ENCODE measurements around the gene MBTPS1.
"Not testable (repeated sequence)": the region's sequence is repeated elsewhere in the genome, so short reads cannot be mapped to it uniquely, and the experiment has no call there.

The MBTPS1 gene

DNA sequence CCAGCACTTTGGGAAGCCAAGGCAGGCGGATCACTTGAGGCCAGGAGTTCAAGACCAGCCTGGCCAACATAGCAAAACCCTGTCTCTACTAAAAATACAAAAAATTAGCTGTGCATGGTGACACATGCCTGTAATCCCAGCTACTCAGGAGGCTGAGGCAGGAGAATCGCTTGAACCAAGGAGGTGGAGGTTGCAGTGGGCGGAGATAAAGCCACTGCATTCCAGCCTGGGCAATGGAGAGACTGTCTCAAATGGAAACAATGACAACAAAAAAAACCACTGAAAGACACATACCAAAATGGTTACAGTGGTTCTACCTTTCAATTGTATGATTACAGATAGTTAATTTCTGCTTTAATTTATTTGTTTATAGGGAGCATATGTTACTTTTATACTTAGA, 4.8 kb downstream of the MBTPS1 start:
- not testable (repeated sequence) for H3K9me3 ChIP-seq (ENCODE audit: insufficient read depth, low read depth, low read length); H3K4me1 ChIP-seq (ENCODE audit: insufficient read depth, low read length); H3K27me3 ChIP-seq (ENCODE audit: insufficient read depth, low read length); H3K4me3 ChIP-seq (ENCODE audit: low read length); H3K27ac ChIP-seq (ENCODE audit: low read depth, low read length); H3K9ac ChIP-seq (ENCODE audit: low read depth, low read length); H3K36me3 ChIP-seq (ENCODE audit: insufficient read depth, low read length)
- 90% methylated on average over 3 of the region's 3 CpGs for WGBS

DNA sequence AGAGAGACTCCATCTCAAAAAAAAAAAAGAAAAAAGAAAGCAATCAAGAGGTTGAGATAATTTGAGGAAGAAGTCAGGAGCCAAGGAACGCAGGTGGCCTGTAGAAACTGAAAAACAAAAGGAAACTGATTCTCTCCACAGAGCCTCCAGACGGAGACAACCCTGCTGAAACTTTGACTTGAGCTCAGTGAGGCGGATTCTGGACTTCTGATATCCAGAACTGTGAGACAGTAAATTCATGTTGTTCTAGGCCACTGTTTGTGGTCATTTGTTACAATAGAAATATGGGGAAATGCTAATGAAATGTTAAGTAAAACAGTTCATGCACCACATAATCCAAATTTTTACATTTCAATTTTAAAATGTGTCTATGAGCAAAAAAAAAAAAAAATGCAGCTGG, 5.2 kb downstream of the MBTPS1 start:
- no peak overlapping the region for H3K4me3 ChIP-seq (ENCODE audit: low read length)
- H3K9ac ChIP-seq (ENCODE audit: low read depth, low read length), result no peak overlapping the region
- peaks cover 5% of the 10 kb centered on the region; the same call in 1 of the 2 replicates for H3K4me1 ChIP-seq (ENCODE audit: insufficient read depth, low read length)
- no peaks in the 10 kb centered on the region for H3K9me3 ChIP-seq (ENCODE audit: insufficient read depth, low read depth, low read length)
- 94% methylated on average over 3 of the region's 3 CpGs for WGBS
- no peak overlapping the region for H3K27ac ChIP-seq (ENCODE audit: low read depth, low read length)
- H3K36me3 ChIP-seq (ENCODE audit: insufficient read depth, low read length), result peaks cover 9% of the 10 kb centered on the region; the same call in 1 of the 2 replicates
- H3K27me3 ChIP-seq (ENCODE audit: insufficient read depth, low read length), result no peaks in the 10 kb centered on the region

DNA sequence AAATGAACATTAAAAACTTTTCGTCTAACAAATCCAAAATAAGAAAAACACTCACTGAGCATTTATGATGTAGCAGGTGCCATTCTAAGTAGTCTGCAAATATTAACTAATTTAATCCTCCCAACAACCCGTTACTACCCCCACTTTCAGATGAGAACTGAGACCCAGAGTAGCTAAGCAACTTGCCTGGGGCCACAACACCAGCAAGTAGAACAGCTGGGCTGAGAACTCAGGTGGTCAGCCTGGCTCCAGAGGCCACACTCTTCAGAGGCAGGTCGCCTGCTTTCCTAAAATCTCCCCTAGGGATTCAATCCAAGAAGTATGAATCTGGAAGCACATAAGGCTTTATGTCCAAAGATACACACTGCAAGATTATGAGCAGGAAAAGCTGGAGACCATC, 6.2 kb downstream of the MBTPS1 start:
- Histone ChIP-seq H3K9me3 (ENCODE audit: insufficient read depth, low read depth, low read length) (no peaks in the 10 kb centered on the region), H3K27ac (ENCODE audit: low read depth, low read length) (no peak overlapping the region), H3K9ac (ENCODE audit: low read depth, low read length) (no peak overlapping the region), H3K4me1 (ENCODE audit: insufficient read depth, low read length) (peaks cover 4% of the 10 kb centered on the region; the same call in 1 of the 2 replicates), H3K4me3 (ENCODE audit: low read length) (no peak overlapping the region), H3K27me3 (ENCODE audit: insufficient read depth, low read length) (no peaks in the 10 kb centered on the region), H3K36me3 (ENCODE audit: insufficient read depth, low read length) (peaks cover 9% of the 10 kb centered on the region; the same call in 1 of the 2 replicates)
- 81% methylated on average over 3 of the region's 3 CpGs for WGBS

DNA sequence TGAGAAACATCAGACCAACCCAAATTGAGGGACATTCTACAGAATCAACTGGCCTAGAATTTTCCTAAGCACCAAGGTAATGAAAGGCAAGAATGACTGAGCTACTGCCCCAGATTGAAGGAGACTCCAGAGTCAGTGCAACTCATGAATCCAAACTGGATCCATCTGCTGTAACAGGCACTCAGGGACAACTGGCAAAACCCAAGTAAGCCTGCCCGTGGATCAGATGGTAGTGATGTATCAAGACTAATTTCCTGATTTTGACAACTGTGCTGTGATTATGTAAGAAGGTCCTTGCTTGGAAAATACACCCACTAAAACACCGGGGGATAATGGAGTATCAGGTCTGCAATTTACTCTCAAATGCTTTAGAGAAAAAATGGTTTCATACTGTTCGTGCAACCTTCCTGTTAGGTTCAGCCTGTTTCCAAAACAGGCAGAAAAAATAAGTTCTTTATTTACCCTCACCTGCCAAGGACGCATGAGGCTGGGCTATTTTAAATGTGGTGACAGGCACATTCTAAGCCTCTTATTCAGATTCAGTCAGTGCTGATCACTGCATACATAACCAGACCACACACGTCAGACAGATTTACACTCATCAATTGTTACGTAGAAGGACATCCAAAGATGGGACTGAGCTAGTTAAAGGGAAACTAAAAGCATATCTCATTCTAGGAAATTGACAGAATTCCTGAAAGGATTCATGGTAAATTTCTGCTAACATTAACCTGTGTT, 7.0 kb downstream of the MBTPS1 start:
- peaks cover 9% of the 10 kb centered on the region; the same call in 1 of the 2 replicates for H3K36me3 ChIP-seq (ENCODE audit: insufficient read depth, low read length)
- H3K27me3 ChIP-seq (ENCODE audit: insufficient read depth, low read length), result no peaks in the 10 kb centered on the region
- H3K4me3 ChIP-seq (ENCODE audit: low read length), result no peak overlapping the region
- H3K9me3 ChIP-seq (ENCODE audit: insufficient read depth, low read depth, low read length), result no peaks in the 10 kb centered on the region
- WGBS, result 96% methylated on average over 6 of the region's 6 CpGs
- no peak overlapping the region for H3K9ac ChIP-seq (ENCODE audit: low read depth, low read length)
- H3K4me1 ChIP-seq (ENCODE audit: insufficient read depth, low read length), result no peaks in the 10 kb centered on the region
- H3K27ac ChIP-seq (ENCODE audit: low read depth, low read length), result no peak overlapping the region

DNA sequence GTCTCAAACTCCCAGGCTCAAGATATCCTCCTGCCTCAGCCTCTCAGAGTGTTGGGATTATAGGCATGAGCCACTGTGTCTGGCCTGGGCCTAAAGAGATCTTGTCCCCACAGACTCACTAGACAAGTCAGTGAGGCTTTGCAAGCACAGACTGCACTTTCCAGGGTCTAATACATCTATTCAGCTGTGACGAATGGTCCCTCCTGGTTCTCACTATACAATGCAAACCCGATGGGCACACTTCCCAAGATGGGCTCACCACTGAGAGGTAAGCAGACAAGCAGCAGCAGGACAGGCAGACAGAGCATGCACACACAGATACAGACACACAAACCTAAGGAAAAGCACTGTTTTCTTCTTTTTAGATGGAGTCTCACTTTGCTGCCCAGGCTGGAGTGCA, 8.8 kb downstream of the MBTPS1 start:
- H3K9me3 ChIP-seq (ENCODE audit: insufficient read depth, low read depth, low read length), result no peaks in the 10 kb centered on the region
- H3K27me3 ChIP-seq (ENCODE audit: insufficient read depth, low read length), result no peaks in the 10 kb centered on the region
- no peaks in the 10 kb centered on the region for H3K4me1 ChIP-seq (ENCODE audit: insufficient read depth, low read length)
- no peak overlapping the region for H3K4me3 ChIP-seq (ENCODE audit: low read length)
- WGBS, result 93% methylated on average over 2 of the region's 2 CpGs
- no peak overlapping the region for H3K9ac ChIP-seq (ENCODE audit: low read depth, low read length)
- peaks cover 9% of the 10 kb centered on the region; the same call in 1 of the 2 replicates for H3K36me3 ChIP-seq (ENCODE audit: insufficient read depth, low read length)
- H3K27ac ChIP-seq (ENCODE audit: low read depth, low read length), result no peak overlapping the region

DNA sequence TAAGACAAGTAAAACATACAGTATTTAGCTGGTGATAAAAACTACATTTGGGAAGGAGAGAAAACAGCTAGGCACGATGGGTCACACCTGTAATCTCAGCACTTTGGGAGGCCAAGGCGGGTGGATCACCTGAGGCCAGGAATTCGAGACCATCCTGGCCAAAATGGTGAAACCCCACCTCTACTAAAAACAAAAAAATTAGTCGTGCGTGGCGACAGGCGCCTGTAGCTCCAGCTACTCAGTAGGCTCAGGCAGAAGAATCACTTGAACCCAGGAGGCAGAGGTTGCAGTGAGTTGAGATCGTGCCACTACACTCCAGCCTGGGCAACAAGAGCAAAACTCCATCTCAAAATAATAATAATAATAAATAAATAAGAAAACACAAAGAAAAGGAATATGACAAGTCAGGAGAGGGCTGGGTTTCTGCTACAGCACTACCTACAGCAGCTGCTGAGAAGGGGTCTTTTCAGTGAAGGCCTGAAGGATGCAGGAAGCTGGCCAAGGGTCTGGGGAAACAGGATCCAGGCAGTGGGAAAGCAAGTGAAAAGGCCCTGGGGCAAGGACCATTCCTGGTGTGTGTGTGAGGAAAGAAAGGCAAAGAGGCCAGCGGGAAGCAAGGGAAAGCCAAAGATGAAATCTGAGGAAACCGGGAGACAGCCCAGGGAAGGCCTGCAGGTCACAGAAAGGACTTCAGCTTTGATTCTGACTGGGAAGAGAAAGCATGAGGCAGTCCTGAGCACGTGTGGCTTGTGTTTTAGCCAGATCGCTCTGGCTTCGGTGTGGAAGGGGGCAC, 10.6 kb downstream of the MBTPS1 start:
- no peaks in the 10 kb centered on the region for H3K4me1 ChIP-seq (ENCODE audit: insufficient read depth, low read length)
- H3K36me3 ChIP-seq (ENCODE audit: insufficient read depth, low read length), result peaks cover 15% of the 10 kb centered on the region
- H3K4me3 ChIP-seq (ENCODE audit: low read length), result no peak overlapping the region
- WGBS, result 92% methylated on average over 13 of the region's 13 CpGs
- no peak overlapping the region for H3K9ac ChIP-seq (ENCODE audit: low read depth, low read length)
- H3K9me3 ChIP-seq (ENCODE audit: insufficient read depth, low read depth, low read length), result no peaks in the 10 kb centered on the region
- no peaks in the 10 kb centered on the region for H3K27me3 ChIP-seq (ENCODE audit: insufficient read depth, low read length)
- no peak overlapping the region for H3K27ac ChIP-seq (ENCODE audit: low read depth, low read length)

DNA sequence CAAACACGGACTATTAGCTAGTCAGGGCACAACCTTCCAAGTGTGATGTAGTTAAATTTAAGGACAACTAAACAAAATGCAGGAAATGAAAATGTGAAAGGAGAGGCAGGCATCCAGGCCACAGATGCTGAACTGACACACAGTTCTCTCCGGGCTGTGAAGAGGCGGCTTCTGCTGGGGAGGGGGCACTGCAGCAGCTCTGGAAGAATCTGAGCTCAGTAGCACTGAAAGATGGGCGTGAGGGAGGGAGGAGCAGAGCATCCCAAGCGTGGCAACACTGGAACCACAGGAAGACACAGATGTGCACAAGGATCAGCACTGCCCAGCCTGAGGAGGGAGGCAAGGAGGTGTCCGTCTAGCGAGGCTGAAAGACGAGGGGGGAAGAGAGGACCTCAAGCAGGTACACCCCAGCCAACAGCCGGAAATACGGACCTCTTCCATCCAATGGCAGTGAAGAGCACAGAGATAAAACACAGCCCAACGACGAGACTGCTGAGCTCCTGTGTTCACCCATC, 11.4 kb downstream of the MBTPS1 start:
- no peak overlapping the region for H3K27ac ChIP-seq (ENCODE audit: low read depth, low read length)
- no peaks in the 10 kb centered on the region for H3K9me3 ChIP-seq (ENCODE audit: insufficient read depth, low read depth, low read length)
- peaks cover 19% of the 10 kb centered on the region for H3K36me3 ChIP-seq (ENCODE audit: insufficient read depth, low read length)
- H3K4me3 ChIP-seq (ENCODE audit: low read length), result no peak overlapping the region
- H3K9ac ChIP-seq (ENCODE audit: low read depth, low read length), result no peak overlapping the region
- WGBS, result 89% methylated on average over 12 of the region's 12 CpGs
- no peaks in the 10 kb centered on the region for H3K4me1 ChIP-seq (ENCODE audit: insufficient read depth, low read length)
- H3K27me3 ChIP-seq (ENCODE audit: insufficient read depth, low read length), result no peaks in the 10 kb centered on the region

DNA sequence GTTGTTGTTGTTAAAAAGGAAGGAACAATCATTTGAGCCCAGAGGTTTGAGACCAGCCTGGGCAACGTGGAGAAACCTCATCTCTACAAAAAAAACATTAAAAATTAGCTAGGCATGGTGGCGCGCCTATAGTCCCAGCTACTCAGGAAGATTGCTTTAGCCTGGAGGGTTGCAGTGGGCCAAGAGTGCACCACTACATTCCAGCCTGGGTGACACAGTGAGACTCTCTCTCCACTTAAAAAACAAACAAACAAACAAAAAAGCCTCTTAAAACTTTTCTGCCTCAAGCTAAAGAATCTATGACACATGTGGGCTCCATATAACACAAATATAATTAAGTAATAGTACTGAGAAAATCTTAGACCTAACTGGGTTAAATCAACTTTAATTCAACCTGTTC, 12.5 kb downstream of the MBTPS1 start:
- Histone ChIP-seq H3K36me3 (ENCODE audit: insufficient read depth, low read length) (peaks cover 20% of the 10 kb centered on the region), H3K27me3 (ENCODE audit: insufficient read depth, low read length) (no peaks in the 10 kb centered on the region), H3K9me3 (ENCODE audit: insufficient read depth, low read depth, low read length) (no peaks in the 10 kb centered on the region), H3K4me3 (ENCODE audit: low read length) (no peak overlapping the region), H3K9ac (ENCODE audit: low read depth, low read length) (no peak overlapping the region), H3K27ac (ENCODE audit: low read depth, low read length) (no peak overlapping the region), H3K4me1 (ENCODE audit: insufficient read depth, low read length) (no peaks in the 10 kb centered on the region)
- whole genome bisulfite sequencing, result 100% methylated on average over 3 of the region's 3 CpGs

DNA sequence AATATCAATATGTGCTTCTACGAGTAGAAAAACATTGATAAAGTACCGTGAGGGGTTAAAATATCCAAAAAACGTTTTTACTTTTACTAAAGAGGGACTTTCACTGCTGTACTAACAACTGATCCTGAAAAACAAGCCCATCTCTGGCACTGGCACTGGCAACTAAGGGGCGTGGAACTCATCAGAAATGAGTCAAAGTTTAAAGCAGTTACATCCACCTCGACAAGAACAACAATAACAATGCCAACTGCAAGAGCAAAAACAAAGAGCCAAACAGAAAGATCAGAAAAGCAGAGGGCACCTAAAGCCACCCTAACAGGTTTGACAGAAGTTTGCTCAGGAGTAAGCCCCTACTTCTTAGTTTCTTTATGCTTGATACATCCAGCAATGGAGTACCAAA, 13.1 kb downstream of the MBTPS1 start:
- Histone ChIP-seq H3K27me3 (ENCODE audit: insufficient read depth, low read length) (no peaks in the 10 kb centered on the region), H3K36me3 (ENCODE audit: insufficient read depth, low read length) (peaks cover 20% of the 10 kb centered on the region), H3K9me3 (ENCODE audit: insufficient read depth, low read depth, low read length) (no peaks in the 10 kb centered on the region), H3K27ac (ENCODE audit: low read depth, low read length) (no peak overlapping the region), H3K4me1 (ENCODE audit: insufficient read depth, low read length) (no peaks in the 10 kb centered on the region), H3K4me3 (ENCODE audit: low read length) (no peak overlapping the region), H3K9ac (ENCODE audit: low read depth, low read length) (no peak overlapping the region)
- WGBS, result 92% methylated on average over 5 of the region's 5 CpGs

DNA sequence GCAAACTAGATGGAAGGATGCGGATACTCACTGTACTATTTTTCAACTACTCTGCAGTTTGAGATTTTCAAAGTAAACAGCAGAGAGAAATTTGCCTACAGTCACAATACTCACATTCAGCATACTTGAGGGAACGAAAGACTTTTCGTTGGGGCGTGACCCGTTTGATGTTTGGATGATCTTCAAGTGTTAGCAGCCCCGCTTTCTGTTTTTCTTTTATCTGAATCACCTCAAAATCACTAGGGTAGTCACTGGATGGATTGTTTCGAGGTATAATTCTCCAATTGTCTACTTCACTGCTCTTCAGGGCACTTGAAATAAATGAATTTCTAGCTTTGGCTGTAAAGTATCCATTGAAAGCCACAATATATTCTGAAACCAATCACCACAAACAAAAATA, 17.8 kb downstream of the MBTPS1 start:
- no peaks in the 10 kb centered on the region for H3K4me1 ChIP-seq (ENCODE audit: insufficient read depth, low read length)

DNA sequence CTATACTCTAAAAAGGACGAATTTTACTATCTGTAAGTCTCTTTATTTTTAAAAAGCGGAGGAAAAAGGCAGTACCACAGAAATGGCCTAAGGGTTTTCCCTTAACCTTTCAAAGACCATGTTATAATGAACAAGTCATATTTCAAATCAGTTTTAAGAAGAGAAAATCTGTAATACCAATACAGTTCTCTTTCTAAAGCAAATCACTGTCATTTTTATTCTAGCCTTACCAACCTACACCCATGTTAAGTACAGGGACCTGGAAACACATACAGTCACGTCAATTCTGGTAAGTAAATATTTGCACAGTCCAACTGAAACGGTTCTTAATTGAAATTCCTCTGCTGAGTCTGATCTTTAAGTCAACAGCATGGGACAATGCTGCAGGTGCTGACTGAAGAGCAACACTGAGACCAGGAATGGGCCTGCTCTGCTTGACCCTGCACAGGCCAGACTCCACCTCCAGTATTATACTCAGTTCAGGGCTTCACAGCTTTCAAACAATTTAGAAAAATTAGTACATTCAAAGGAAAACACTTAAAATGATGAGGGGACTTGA, 20.2 kb downstream of the MBTPS1 start:
- Histone ChIP-seq H3K4me1 (ENCODE audit: insufficient read depth, low read length) (no peaks in the 10 kb centered on the region), H3K27me3 (ENCODE audit: insufficient read depth, low read length) (no peaks in the 10 kb centered on the region), H3K9me3 (ENCODE audit: insufficient read depth, low read depth, low read length) (no peaks in the 10 kb centered on the region), H3K4me3 (ENCODE audit: low read length) (no peak overlapping the region), H3K36me3 (ENCODE audit: insufficient read depth, low read length) (peaks cover 85% of the 10 kb centered on the region), H3K9ac (ENCODE audit: low read depth, low read length) (no peak overlapping the region), H3K27ac (ENCODE audit: low read depth, low read length) (no peak overlapping the region)
- 91% methylated on average over 4 of the region's 4 CpGs for WGBS

More for the DNA sequence above, 17.8 kb downstream of the MBTPS1 start:
- Histone ChIP-seq H3K27me3 (ENCODE audit: insufficient read depth, low read length) (no peaks in the 10 kb centered on the region), H3K9me3 (ENCODE audit: insufficient read depth, low read depth, low read length) (no peaks in the 10 kb centered on the region), H3K36me3 (ENCODE audit: insufficient read depth, low read length) (peaks cover 65% of the 10 kb centered on the region), H3K9ac (ENCODE audit: low read depth, low read length) (no peak overlapping the region), H3K27ac (ENCODE audit: low read depth, low read length) (no peak overlapping the region), H3K4me3 (ENCODE audit: low read length) (no peak overlapping the region)
- WGBS, result 97% methylated on average over 7 of the region's 7 CpGs

Data from HUES64 (cell line).